ENCODE results near the gene IKBKG. TPM values are rescaled to one million over a fixed set of nuclear protein-coding genes. Genes with fewer than 3 reads are reported as not detected.

The IKBKG gene
- total and polyA plus RNA-seq, 3 donors from 2014 or later, result 27.9 to 38.7 (median 28.1) TPM

DNA sequence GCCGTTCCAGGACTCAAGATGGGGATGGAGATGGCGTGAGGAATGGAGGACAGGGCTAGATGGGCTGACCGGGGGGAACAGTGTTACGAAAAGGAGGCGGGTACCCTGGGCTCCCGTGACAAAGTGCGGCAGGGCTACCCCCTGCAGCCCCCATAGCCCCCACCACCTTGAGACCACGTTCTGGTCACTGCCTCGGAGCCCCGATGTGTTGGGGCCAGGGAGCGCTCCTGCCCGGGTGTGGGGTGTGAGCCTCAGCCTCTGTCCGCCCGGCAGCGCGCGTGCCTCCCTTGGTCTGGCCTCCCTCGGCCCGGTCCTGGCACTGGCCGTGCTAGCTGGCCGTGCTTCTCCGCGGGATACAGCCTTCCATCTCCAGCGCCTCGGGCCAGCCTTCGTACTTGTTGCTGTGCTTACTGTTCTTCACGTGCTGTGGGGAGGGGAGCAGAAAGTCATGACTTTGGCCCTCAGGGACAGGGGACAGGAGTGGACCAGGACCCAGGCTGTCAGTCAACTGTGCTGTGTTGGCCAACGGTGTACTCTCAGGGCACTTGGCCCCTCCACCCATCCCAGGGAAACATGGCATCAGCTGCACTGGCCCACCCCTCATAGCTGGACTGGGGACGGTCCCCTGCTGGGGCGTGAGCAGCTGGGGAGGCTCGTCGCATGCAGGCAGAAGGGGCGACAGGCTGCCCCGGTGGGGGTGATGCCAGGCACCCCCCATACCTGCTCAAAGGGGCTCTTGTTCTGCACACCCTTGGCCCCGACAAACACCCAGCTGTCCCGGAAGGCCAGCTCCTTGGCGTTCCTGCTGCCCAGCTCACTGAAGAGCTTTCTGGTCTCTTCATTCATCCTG lies 40.7 kb upstream of the IKBKG start:
- TF ChIP-seq CTCF (IDR thresholded peaks at IDR 0.05) (no peak), POLR2A (IDR thresholded peaks at IDR 0.05) (no peak)
- Histone ChIP-seq H3K4me3 (no peak overlapping the region), H3K9me3 (no peaks in the 10 kb centered on the region), H3K27ac (no peak overlapping the region), H3K36me3 (ENCODE audit: low read depth, missing control alignments) (no peaks in the 10 kb centered on the region), H3K27me3 (no peaks in the 10 kb centered on the region), H3K4me1 (no peaks in the 10 kb centered on the region)
- intact Hi-C loops (cut with DNase I; ENCODE audit: low total_unique reads), result no loop called here
- WGBS, 2 donors, result 89 to 90% methylated on average over 4 to 23 of the region's 37 CpGs
- no peak for DNase-seq

GRCh38 chrX:154507673-154508383 lies 39.6 kb upstream of the IKBKG start:
- Histone ChIP-seq H3K4me1 (no peaks in the 10 kb centered on the region), H3K36me3 (ENCODE audit: low read depth, missing control alignments) (no peaks in the 10 kb centered on the region), H3K27me3 (no peaks in the 10 kb centered on the region), H3K4me3 (no peak overlapping the region), H3K27ac (no peak overlapping the region), H3K9me3 (no peaks in the 10 kb centered on the region)
- intact Hi-C loops (cut with DNase I; ENCODE audit: low total_unique reads), result no loop called here
- WGBS, 2 donors, result 64 to 76% methylated on average over 5 to 18 of the region's 24 CpGs
- no peak for DNase-seq
- TF ChIP-seq CTCF (IDR thresholded peaks at IDR 0.05) (no peak), POLR2A (IDR thresholded peaks at IDR 0.05) (no peak)

DNA sequence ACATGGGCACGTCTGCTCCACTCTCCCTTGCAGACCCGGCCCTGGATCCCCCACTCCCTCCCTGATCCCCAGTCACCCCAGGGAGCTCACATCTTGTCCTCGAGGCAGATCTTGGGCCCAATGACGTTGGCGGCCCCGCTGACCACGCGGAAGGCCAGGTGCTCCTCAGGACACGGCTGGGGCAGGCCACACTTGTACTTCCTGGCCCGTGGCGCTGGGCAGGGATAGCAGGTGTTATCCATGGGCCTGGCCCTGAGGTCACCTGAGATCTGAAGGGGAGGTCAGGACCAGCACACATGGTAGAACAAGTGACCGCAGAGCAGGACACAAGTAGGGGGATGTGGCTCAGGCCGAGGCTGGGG lies 39.1 kb upstream of the IKBKG start:
- DNase-seq, result no peak
- no peak for TF ChIP-seq POLR2A (IDR thresholded peaks at IDR 0.05)
- no peak for TF ChIP-seq CTCF (IDR thresholded peaks at IDR 0.05)
- H3K27ac ChIP-seq, result no peak overlapping the region
- no peaks in the 10 kb centered on the region for H3K27me3 ChIP-seq
- intact Hi-C loops (cut with DNase I; ENCODE audit: low total_unique reads), result no loop called here
- no peak overlapping the region for H3K4me3 ChIP-seq
- no peaks in the 10 kb centered on the region for H3K9me3 ChIP-seq
- no peaks in the 10 kb centered on the region for H3K36me3 ChIP-seq (ENCODE audit: low read depth, missing control alignments)
- no peaks in the 10 kb centered on the region for H3K4me1 ChIP-seq
- 67 to 83% methylated on average over 1 to 7 of the region's 13 CpGs for WGBS, 2 donors

GRCh38 chrX:154509455-154509854 lies 38.0 kb upstream of the IKBKG start:
- TF ChIP-seq POLR2A (IDR thresholded peaks at IDR 0.05) (no peak), CTCF (IDR thresholded peaks at IDR 0.05) (no peak)
- no peak overlapping the region for H3K27ac ChIP-seq
- no peaks in the 10 kb centered on the region for H3K4me1 ChIP-seq
- H3K4me3 ChIP-seq, result no peak overlapping the region
- no peak for DNase-seq
- H3K36me3 ChIP-seq (ENCODE audit: low read depth, missing control alignments), result no peaks in the 10 kb centered on the region
- H3K9me3 ChIP-seq, result no peaks in the 10 kb centered on the region
- H3K27me3 ChIP-seq, result no peaks in the 10 kb centered on the region
- 96 to 100% methylated on average over 2 to 5 of the region's 5 CpGs for WGBS, 2 donors
- intact Hi-C loops (cut with DNase I; ENCODE audit: low total_unique reads), result no loop called here
